ENCODE results near the gene PROCA1. TPM values are rescaled to one million over a fixed set of nuclear protein-coding genes. Genes with fewer than 3 reads are reported as not detected.
A peak's percentile ranks its signal among the peaks of the same experiment; 100 is the strongest.

Gene PROCA1
- total and polyA plus RNA-seq, 9 of the 15 experiments (the other 6 are each of a cell fraction or from before 2014, with no cell fraction given): 0.78 to 16.2 (median 5.6) TPM

GRCh38 chr17:28710861-28711722 is 596 bp downstream of the PROCA1 start (continued):
- TF ChIP-seq MBD1 (CRISPR knock-in tag; IDR thresholded peaks at IDR 0.05): no peak
- no peak for TF ChIP-seq RREB1 (CRISPR knock-in tag; IDR thresholded peaks at IDR 0.05)
- TF ChIP-seq CXXC5 (CRISPR knock-in tag; IDR thresholded peaks at IDR 0.05): peak; percentile 96
- no peak for TF ChIP-seq ZNF655 (CRISPR knock-in tag; IDR thresholded peaks at IDR 0.05)
- TF ChIP-seq ERF (CRISPR knock-in tag; IDR thresholded peaks at IDR 0.05): peak; percentile 75
- no peak for TF ChIP-seq ATF3 (IDR thresholded peaks at IDR 0.05)
- TF ChIP-seq ATF3 (CRISPR knock-in tag; conservative IDR thresholded peaks at IDR 0.05): peak; percentile 54; the same call in 1 of the 2 replicates
- TF ChIP-seq BACH1 (tag; IDR thresholded peaks at IDR 0.05): no peak
- no peak for TF ChIP-seq ATF1 (CRISPR knock-in tag; IDR thresholded peaks at IDR 0.05)
- TF ChIP-seq ATF1 (tag; IDR thresholded peaks at IDR 0.05): peak; percentile 79
- TF ChIP-seq GABPB1 (CRISPR knock-in tag; IDR thresholded peaks at IDR 0.05): no peak; the same call in 1 of the 2 replicates
- TF ChIP-seq NR2F6 (CRISPR knock-in tag; IDR thresholded peaks at IDR 0.05): 0 out of 2 replicates have a peak, but pooled peaks have one; percentile 50
- TF ChIP-seq LEF1 (IDR thresholded peaks at IDR 0.05): no peak
- TF ChIP-seq RBM15 (IDR thresholded peaks at IDR 0.05; ENCODE audit: insufficient read depth, low read length): no peak
